HFFc6 (cell line): Measurements from ENCODE around the gene NECAB3. TPM values are rescaled to one million over a fixed set of nuclear protein-coding genes. Genes with fewer than 3 reads are reported as not detected.

Experiments used
- DNase-seq: peaks from one replicate; pipeline ENCODE4 v3.0.0-alpha.2; 2018
- H3K27ac Mint-ChIP-seq: 2 replicates; pipeline ENCODE4 v1.8.0; 2020; ENCODE audit warnings: mild to moderate bottlenecking, mixed read lengths
- H3K27me3 Mint-ChIP-seq: 2 replicates; pipeline ENCODE4 v1.8.0; 2021; ENCODE audit warnings: mild to moderate bottlenecking, moderate library complexity, mixed read lengths; ENCODE audit not compliant: insufficient read depth
- H3K36me3 Mint-ChIP-seq: 2 replicates; pipeline ENCODE4 v1.8.0; 2021; ENCODE audit warnings: low read depth, mixed read lengths
- H3K4me1 Mint-ChIP-seq: 2 replicates; pipeline ENCODE4 v1.8.0; 2020; ENCODE audit warnings: low read depth, mixed read lengths
- H3K4me3 Mint-ChIP-seq: 2 replicates; pipeline ENCODE4 v1.8.0; 2020; ENCODE audit warnings: mild to moderate bottlenecking, moderate library complexity, mixed read lengths
- H3K9me3 Mint-ChIP-seq: 2 replicates; pipeline ENCODE4 v1.8.0; 2020; ENCODE audit warnings: mild to moderate bottlenecking, mixed read lengths
- CTCF ChIP-seq: fragments of 200-600 bp; sonication (generic); IDR thresholded peaks from 2 replicates; pipeline ENCODE4 v1.5.0; 2021; ENCODE audit warnings: antibody characterized with exemption, mild to moderate bottlenecking
- total RNA-seq, 6 experiments: library from RNA; stranded (reverse); fragmentation: NEBNext Ultra II Directional; extraction: Animal tissue kit (Norgen Biotek cat#: 25700); gene quantifications; 2 replicates in 1 of 6; 3 replicates in 5 of 6; pipeline ENCODE4 v1.2.3, GENCODE V29; 2021

NECAB3 gene
- total RNA-seq, 6 experiments from 2014 or later: 24.9 to 30.0 (median 27.0) TPM

- peaks cover 3% of the 10 kb centered on the region for H3K27me3 Mint-ChIP-seq
- peak overlapping the region; percentile 89 for H3K4me3 Mint-ChIP-seq
- peak overlapping the region; percentile 82 for H3K27ac Mint-ChIP-seq
- no peak for DNase-seq
- H3K36me3 Mint-ChIP-seq: no peaks in the 10 kb centered on the region
- no peak for TF ChIP-seq CTCF
- peaks cover 47% of the 10 kb centered on the region for H3K4me1 Mint-ChIP-seq
- H3K9me3 Mint-ChIP-seq: no peaks in the 10 kb centered on the region
Observed at GRCh38 chr20:33684533-33685327, 10.5 kb upstream of the NECAB3 start.

- no peak for TF ChIP-seq CTCF
- no peak for DNase-seq
- Mint-ChIP-seq H3K36me3 (no peaks in the 10 kb centered on the region), H3K4me1 (peaks cover 44% of the 10 kb centered on the region), H3K4me3 (no peak overlapping the region), H3K9me3 (no peaks in the 10 kb centered on the region), H3K27ac (no peak overlapping the region), H3K27me3 (peaks cover 3% of the 10 kb centered on the region)
Observed at GRCh38 chr20:33681728-33682353, 7.6 kb upstream of the NECAB3 start.

GRCh38 chr20:33681288-33681687 is 7.1 kb upstream of the NECAB3 start:
- TF ChIP-seq CTCF: no peak
- no peak overlapping the region for H3K27ac Mint-ChIP-seq
- no peak overlapping the region for H3K4me3 Mint-ChIP-seq
- H3K36me3 Mint-ChIP-seq: no peaks in the 10 kb centered on the region
- DNase-seq: no peak
- peaks cover 40% of the 10 kb centered on the region for H3K4me1 Mint-ChIP-seq
- H3K27me3 Mint-ChIP-seq: peaks cover 5% of the 10 kb centered on the region
- H3K9me3 Mint-ChIP-seq: no peaks in the 10 kb centered on the region

GRCh38 chr20:33680686-33681085 is 6.5 kb upstream of the NECAB3 start:
- Mint-ChIP-seq H3K27ac (no peak overlapping the region), H3K4me3 (no peak overlapping the region), H3K36me3 (no peaks in the 10 kb centered on the region), H3K4me1 (peaks cover 46% of the 10 kb centered on the region), H3K27me3 (peaks cover 5% of the 10 kb centered on the region), H3K9me3 (no peaks in the 10 kb centered on the region)
- TF ChIP-seq CTCF: no peak
- no peak for DNase-seq

GRCh38 chr20:33679758-33680485 is 5.7 kb upstream of the NECAB3 start:
- no peak for DNase-seq
- TF ChIP-seq CTCF: no peak
- H3K36me3 Mint-ChIP-seq: no peaks in the 10 kb centered on the region
- H3K27ac Mint-ChIP-seq: no peak overlapping the region
- peaks cover 5% of the 10 kb centered on the region for H3K27me3 Mint-ChIP-seq
- H3K4me3 Mint-ChIP-seq: no peak overlapping the region
- peaks cover 47% of the 10 kb centered on the region for H3K4me1 Mint-ChIP-seq
- no peaks in the 10 kb centered on the region for H3K9me3 Mint-ChIP-seq
